HG03439 (cell line): ENCODE results near the gene TMPRSS11D.

Source experiments
- ATAC-seq: cut with Tn5 transposase; IDR thresholded peaks from one replicate; pipeline ENCODE4 v1.9.1; 2021; ENCODE audit warnings: mild to moderate bottlenecking, moderate library complexity; ENCODE audit not compliant: unreplicated experiment

The TMPRSS11D gene

GRCh38 chr4:67891645-67892044 is 7.8 kb upstream of the TMPRSS11D start:
- ATAC-seq, result no peak

DNA sequence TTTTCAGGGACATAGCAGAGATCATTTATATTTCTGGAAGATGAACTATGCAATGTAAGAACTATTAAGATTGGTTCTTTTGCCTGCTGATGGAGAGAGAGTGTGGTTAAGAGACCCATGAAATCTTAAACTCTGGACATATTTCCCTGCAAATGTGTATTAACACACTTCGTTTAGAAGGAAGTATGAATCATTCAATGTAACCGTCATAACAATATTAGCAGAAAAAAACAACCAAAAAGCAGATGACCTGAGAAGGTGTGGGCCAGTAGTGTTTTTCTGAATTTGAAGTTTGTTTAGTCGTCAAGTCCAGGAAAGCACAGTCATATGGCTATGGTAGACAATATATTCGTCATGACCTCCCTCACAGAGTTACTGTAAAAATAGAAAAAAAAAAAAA is 2.5 kb upstream of the TMPRSS11D start:
- ATAC-seq, result no peak

DNA sequence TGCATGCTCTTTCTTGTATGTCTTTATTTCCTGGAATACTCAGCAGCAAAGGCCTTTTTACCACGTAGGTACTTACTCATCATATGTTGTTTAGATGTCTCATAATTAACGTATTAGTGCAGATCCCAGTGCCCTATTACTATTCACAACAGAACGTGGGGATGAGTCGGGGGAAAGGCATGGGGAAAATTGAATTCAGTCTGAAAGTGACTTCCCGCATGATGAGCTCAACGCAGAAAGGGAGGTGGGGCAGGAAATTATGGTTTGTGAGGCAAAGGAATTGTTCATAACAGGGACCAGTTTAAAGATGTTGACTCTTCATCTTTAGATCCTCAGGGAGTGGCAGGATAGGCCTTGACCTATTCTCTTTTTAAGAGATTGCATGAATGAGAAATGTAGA is 2.0 kb upstream of the TMPRSS11D start:
- ATAC-seq, result no peak

- no peak for ATAC-seq
Observed at GRCh38 chr4:67884701-67885100, 899 bp upstream of the TMPRSS11D start.

- ATAC-seq, result no peak
Observed at GRCh38 chr4:67883458-67883857, 344 bp downstream of the TMPRSS11D start.

- no peak for ATAC-seq
Observed at GRCh38 chr4:67880866-67881610, 2.8 kb downstream of the TMPRSS11D start.

DNA sequence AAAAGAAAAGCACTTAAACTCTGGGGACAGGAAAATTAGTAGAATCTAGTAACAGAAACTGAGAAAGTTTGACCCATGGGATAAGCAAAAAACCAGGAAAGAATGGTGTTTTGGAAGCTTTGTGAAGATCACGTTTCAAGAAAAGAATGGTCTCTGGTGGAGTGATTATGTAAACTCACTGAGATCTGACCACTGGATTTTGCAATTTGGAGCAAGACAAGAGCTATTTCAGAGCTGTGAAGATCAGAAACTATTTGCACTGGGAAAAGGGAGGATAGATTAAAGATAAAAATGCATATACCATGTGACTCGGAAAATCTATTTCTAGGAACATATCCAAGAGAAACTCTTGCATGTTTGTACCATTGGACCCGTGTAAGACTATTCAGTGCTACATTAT is 4.3 kb downstream of the TMPRSS11D start:
- no peak for ATAC-seq

GRCh38 chr4:67877086-67877485 is 6.7 kb downstream of the TMPRSS11D start:
- no peak for ATAC-seq

DNA sequence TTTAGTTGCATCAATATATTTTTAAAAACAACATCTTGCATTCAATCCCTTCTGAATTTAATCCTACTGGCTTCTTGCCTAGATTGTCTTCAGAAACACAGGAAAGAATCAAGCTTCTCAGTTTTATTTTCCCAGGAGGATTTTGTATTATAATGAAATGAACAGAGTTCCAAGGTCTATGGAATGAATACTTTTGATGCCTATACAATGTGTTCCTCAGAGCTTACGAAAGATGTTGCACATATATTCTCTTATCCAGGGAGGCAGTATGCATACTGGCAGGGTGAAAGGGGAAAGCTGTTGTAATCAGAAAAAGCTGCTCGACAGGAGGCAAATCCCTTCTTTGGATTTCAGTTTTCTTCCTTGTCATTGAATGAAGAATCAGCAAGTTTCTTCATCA is 8.8 kb downstream of the TMPRSS11D start:
- no peak for ATAC-seq

GRCh38 chr4:67873116-67873515 is 10.7 kb downstream of the TMPRSS11D start:
- ATAC-seq, result no peak

- ATAC-seq, result peak; percentile 75
Observed at GRCh38 chr4:67871867-67872266, 11.9 kb downstream of the TMPRSS11D start.

DNA sequence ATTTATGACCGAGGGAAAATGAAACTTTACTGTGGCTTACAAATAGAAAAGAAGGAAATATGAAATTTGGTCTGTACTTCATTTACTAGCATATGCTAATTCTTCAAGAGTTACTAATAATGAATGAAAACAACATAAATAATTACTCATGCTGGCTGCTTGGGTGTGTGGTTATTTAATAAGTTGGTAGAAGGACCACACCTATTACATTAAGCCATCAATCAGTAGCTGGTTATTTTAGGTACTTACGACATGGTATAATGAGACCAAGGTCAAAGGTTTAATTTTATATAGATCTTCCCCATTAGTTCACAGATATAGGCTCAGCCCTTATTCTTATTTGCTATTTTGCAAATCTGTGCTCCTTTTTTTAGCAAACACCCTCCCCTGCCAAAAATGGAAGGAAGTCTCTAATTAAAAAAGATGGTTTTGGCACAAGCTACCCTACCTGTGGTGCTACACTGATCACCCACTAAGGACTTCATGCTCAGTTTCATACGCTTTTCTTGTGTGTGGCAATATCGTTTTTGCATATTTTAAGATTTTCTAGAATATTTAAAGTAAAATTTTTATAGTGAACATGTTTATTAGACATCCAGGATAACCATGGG is 14.1 kb downstream of the TMPRSS11D start:
- ATAC-seq, result no peak

- no peak for ATAC-seq
Observed at GRCh38 chr4:67861513-67861912, 22.3 kb downstream of the TMPRSS11D start.

DNA sequence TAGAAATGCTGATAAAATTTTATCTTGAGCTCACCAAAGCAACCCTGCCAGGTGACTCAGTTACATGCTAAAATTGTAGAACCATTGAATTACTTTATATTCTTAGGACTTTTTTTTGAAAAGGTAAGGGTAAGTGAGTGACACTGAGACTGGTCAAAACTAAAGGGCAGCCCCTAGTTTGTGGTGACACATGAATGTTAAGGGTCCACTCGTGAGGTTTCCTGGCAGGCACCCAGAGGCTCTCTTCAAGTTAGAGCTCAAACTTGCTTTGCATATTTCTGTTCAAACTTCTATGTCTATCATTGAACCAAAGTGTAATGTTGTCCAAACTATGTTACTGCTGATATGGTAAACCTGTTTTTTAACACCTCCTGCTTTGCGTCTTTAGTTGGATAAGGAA is 30.5 kb downstream of the TMPRSS11D start:
- no peak for ATAC-seq

DNA sequence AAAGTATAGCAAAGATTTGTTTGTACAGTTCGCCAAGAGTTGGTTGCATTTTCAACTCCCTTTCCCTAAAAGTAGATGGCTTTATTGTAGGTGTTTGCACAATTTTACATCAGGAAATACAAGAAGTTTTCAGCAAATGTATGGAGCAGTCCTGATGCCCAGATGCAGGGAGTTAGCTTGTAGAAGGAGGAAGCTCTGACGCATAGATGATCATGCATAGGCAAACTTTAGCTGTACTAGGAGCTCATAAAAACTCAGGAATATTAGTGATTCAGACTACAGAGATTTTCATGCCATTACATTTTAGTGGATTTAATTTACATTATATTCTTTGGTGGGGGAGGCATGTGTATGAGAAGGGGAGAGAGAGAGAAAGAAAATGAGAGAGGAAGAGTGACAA is 62.9 kb downstream of the TMPRSS11D start:
- no peak for ATAC-seq

DNA sequence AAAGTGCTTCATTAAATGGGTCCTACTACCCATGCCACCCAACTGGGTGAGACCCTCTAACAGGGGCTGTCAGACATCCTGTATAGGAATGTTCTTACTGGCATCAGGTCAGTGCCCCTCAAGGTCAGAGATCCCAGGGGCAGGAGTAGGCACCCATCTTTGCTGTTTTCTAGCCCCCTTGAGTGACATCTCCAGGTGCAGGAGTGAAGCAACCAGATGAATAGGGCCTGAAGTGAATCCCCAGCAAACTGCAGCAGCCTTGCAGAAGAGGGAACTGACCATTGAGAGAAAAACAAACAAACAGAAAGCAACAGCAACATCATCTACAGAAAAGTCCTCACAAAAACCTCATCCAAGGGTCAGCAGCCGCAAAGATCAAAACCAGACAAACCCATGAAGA is 73.8 kb downstream of the TMPRSS11D start:
- ATAC-seq, result no peak

- ATAC-seq, result no peak
Observed at GRCh38 chr4:67809502-67809901, 74.3 kb downstream of the TMPRSS11D start.

DNA sequence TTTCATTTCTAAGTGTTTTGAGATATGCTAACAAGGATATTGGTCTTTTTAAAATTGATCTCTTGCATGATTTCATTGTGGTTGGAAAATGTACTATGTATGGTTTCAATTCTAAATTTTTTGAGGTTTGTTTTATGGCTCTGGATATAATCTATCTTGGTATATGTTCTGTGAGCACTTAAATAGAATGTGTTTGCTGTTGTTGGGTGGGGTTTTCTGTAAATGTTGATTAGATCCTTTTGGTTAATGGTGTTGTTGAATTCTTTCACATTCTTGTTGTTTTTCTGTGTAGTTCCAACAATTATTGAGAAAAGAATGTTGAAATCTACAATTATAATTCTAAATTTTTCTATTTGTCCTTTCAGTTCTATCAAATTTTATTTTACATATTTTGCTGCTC is 87.0 kb downstream of the TMPRSS11D start:
- no peak for ATAC-seq

DNA sequence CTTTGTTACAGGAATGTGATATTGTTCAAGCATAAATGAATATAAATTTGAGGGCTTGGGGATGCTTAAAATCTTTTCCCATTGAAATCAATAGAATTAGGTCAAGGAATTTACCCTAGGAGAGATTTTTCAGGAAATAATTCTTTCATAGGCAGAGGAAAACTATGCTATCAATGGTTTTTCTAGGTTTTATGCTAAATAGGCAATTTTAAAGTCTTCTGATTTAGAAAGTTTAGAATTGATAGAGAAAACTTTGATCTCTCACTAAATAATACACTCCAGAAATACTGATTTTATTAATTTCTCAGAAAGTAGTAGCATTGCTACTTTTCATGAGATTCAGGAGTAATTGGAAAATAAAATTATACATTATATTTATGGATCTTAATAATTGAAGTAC is 93.1 kb downstream of the TMPRSS11D start:
- ATAC-seq, result no peak

DNA sequence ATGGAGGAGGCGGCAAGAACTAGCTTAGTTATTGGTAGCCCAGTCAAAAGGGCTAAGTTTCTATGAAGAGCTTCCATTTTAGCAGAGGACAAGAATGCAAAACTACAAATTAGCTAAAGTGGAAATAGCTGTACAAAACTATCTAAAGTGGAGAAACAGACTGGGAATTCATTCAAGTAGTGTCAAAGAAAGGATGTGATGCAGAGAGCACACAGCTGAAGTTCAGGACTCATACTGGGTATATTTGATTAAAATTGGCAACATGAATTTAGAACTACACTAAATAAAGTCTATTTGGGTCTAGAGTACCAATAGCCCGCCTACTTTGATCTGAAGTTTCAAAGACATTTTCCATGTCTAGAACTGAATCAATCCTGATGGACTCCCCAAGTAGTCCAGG is 96.5 kb downstream of the TMPRSS11D start:
- no peak for ATAC-seq

DNA sequence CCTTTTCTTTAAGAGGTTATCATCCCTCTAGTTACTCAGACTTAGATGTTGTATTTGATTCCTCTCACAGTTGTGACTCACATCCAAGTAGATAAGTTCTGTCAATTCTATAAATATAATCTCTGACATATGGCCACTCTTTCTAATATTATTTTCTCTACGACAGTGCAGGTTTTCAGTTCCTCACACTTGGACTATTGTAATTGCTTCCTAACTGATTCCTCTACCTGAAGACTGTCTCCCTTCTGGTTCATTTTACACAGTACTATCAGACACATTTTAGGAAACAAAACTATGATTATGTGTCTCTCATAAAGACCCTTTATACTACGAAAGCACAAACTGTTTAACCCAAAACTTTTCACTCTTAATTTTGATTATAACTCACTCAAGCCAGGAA is 98.3 kb downstream of the TMPRSS11D start:
- ATAC-seq, result no peak

- ATAC-seq, result no peak
Observed at GRCh38 chr4:67779631-67780030, 104.2 kb downstream of the TMPRSS11D start.

DNA sequence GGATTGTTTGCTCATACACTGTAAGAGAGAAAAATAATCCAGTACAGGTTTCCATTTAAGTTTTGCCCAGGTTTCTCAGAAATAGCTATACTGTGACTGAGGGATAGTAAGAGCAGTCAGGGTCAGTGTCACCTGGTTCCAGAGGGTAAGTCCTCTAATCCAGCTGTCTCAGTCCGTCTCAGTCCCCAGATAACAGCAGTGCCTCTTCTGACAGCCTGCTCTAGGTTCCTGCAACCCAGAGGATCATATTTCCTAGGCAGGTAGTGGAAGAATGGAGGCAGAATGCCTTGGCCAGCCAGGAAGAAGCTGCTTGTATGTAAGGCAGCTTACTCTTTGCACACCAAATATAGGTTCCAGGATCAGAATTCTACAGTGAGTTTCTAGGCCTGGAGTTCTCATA is 107.1 kb downstream of the TMPRSS11D start:
- no peak for ATAC-seq
